Activated CD4-positive, alpha-beta T cell treated with anti-CD3 and anti-CD28 coated beads, Interleukin-2, Interleukin-6, amounts not matched to agents 100 ng/mL and 50 ng/mL, durations not matched to agents 16 hours and 8 hours (primary cell): ENCODE results near the gene LELP1.
"Not testable (repeated sequence)": the region's sequence is repeated elsewhere in the genome, so short reads cannot be mapped to it uniquely, and the experiment has no call there.

Experiments
- DNase-seq: peaks from one replicate; pipeline ENCODE4 v3.0.0-alpha.2; 2020

Gene LELP1

GRCh38 chr1:153203130-153203529 is at the start of gene LELP1:
TSS of gene LELP1 (plus strand) at chr1:153203430. CDS start at chr1:153204708, 1,278 bp downstream.
- no peak for DNase-seq

- DNase-seq = no peak
Observed at GRCh38 chr1:153155541-153155940, 47.7 kb upstream of the LELP1 start.

- DNase-seq = no peak
Observed at GRCh38 chr1:153168686-153169085, 34.5 kb upstream of the LELP1 start.

GRCh38 chr1:153174624-153175023 is 28.6 kb upstream of the LELP1 start:
- no peak for DNase-seq

- DNase-seq = no peak
Observed at GRCh38 chr1:153178922-153179321, 24.3 kb upstream of the LELP1 start.

- no peak for DNase-seq
Observed at GRCh38 chr1:153180556-153180955, 22.7 kb upstream of the LELP1 start.

- not testable (repeated sequence) for DNase-seq
Observed at GRCh38 chr1:153188301-153188700, 14.9 kb upstream of the LELP1 start.

GRCh38 chr1:153190373-153190772 is 12.9 kb upstream of the LELP1 start:
- DNase-seq = no peak

GRCh38 chr1:153192697-153193096 is 10.5 kb upstream of the LELP1 start:
- DNase-seq = peak; percentile 12

GRCh38 chr1:153194331-153195050 is 8.7 kb upstream of the LELP1 start:
- no peak for DNase-seq

GRCh38 chr1:153195216-153195615 is 8.0 kb upstream of the LELP1 start:
- no peak for DNase-seq

GRCh38 chr1:153202006-153202405 is 1.2 kb upstream of the LELP1 start:
- no peak for DNase-seq

GRCh38 chr1:153206631-153207030 is 3.4 kb downstream of the LELP1 start:
- DNase-seq = no peak

- no peak for DNase-seq
Observed at GRCh38 chr1:153210206-153210605, 7.0 kb downstream of the LELP1 start.

- no peak for DNase-seq
Observed at GRCh38 chr1:153212201-153212600, 9.0 kb downstream of the LELP1 start.

GRCh38 chr1:153213519-153213918 is 10.3 kb downstream of the LELP1 start:
- no peak for DNase-seq

GRCh38 chr1:153217212-153217611 is 14.0 kb downstream of the LELP1 start, which contains the start of gene PRR9:
TSS of gene PRR9 (plus strand) at chr1:153217584. CDS start at chr1:153218145, 561 bp downstream.
- peak; percentile 5 for DNase-seq

- DNase-seq = no peak
Observed at GRCh38 chr1:153217744-153218416, 14.7 kb downstream of the LELP1 start.

- no peak for DNase-seq
Observed at GRCh38 chr1:153220606-153221303, 17.5 kb downstream of the LELP1 start.

- peak; percentile 71 for DNase-seq
Observed at GRCh38 chr1:153223040-153223891, 20.0 kb downstream of the LELP1 start.

GRCh38 chr1:153227810-153228209 is 24.6 kb downstream of the LELP1 start:
- no peak for DNase-seq

GRCh38 chr1:153228491-153228890 is 25.3 kb downstream of the LELP1 start:
- no peak for DNase-seq
